Measurements from ENCODE around the gene PMEPA1.
A peak's percentile ranks its signal among the peaks of the same experiment; 100 is the strongest.

GRCh38 chr20:57748601-57749130 is 38.9 kb upstream of the PMEPA1 start:
- TF ChIP-seq HDGF (IDR thresholded peaks at IDR 0.05; ENCODE audit: borderline replicate concordance) (no peak), SP1 (IDR thresholded peaks at IDR 0.05) (no peak), SUZ12 (IDR thresholded peaks at IDR 0.05) (no peak), FOXA1 (IDR thresholded peaks at IDR 0.05) (no peak), TARDBP (IDR thresholded peaks at IDR 0.05) (no peak), FOXM1 (IDR thresholded peaks at IDR 0.05; ENCODE audit: borderline replicate concordance) (no peak), L3MBTL2 (conservative IDR thresholded peaks at IDR 0.05) (peak; percentile 47; the same call in 1 of the 2 replicates), BHLHE40 (IDR thresholded peaks at IDR 0.05; ENCODE audit: borderline replicate concordance) (no peak), FOXK2 (IDR thresholded peaks at IDR 0.05) (no peak), LEF1 (IDR thresholded peaks at IDR 0.05; ENCODE audit: borderline replicate concordance) (no peak), ELF4 (IDR thresholded peaks at IDR 0.05) (no peak), ZNF384 (IDR thresholded peaks at IDR 0.05) (no peak)
- TF ChIP-seq, protein P1, sequence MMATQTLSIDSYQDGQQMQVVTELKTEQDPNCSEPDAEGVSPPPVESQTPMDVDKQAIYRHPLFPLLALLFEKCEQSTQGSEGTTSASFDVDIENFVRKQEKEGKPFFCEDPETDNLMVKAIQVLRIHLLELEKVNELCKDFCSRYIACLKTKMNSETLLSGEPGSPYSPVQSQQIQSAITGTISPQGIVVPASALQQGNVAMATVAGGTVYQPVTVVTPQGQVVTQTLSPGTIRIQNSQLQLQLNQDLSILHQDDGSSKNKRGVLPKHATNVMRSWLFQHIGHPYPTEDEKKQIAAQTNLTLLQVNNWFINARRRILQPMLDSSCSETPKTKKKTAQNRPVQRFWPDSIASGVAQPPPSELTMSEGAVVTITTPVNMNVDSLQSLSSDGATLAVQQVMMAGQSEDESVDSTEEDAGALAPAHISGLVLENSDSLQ (IDR thresholded peaks at IDR 0.05): no peak

Measured in HEK293T (cell line).